OCI-LY7 (cell line): Measurements from ENCODE around the gene OCLN.

Experiments
- EZH2phosphoT487 ChIP-seq: fragments of 200-600 bp; sonication (generic); IDR thresholded peaks from 2 replicates; pipeline ENCODE4 v1.6.1; 2018; ENCODE audit warnings: low read depth, borderline replicate concordance, mild to moderate bottlenecking, mixed run types, antibody characterized with exemption, low read length, moderate library complexity, mixed read lengths
- TF ChIP-seq, protein P1 (sequence below): fragments of 200-600 bp; sonication (generic); conservative IDR thresholded peaks from 2 replicates; pipeline ENCODE4 v1.5.1; 2014; ENCODE audit warnings: mild to moderate bottlenecking, antibody characterized with exemption, low read length, moderate library complexity, mixed read lengths

DNA sequence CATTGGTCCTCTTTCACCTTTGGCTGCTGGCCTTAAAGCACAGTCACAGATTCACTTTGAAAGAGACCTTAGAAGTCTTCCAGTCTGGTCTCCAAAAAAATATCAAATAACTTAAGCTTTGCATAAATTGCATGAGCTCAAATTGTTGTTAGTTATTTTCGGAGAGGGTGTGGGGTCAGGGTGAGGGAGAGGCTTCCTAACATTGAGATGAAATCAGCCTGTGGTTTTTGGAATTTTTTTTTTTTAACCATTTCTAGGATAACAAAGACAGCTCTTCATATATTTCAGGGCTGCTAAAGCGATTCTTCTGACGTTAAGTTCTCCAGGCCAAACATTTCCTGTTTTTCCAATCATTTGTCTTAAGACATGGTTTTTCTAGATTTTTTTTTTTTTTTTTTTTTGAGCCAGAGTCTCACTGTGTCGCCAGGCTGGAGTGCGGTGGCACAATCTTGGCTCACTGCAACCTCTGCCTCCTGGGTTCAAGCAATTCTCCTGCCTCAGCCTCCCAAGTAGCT is 4.5 kb downstream of the OCLN start:
- TF ChIP-seq, protein P1, sequence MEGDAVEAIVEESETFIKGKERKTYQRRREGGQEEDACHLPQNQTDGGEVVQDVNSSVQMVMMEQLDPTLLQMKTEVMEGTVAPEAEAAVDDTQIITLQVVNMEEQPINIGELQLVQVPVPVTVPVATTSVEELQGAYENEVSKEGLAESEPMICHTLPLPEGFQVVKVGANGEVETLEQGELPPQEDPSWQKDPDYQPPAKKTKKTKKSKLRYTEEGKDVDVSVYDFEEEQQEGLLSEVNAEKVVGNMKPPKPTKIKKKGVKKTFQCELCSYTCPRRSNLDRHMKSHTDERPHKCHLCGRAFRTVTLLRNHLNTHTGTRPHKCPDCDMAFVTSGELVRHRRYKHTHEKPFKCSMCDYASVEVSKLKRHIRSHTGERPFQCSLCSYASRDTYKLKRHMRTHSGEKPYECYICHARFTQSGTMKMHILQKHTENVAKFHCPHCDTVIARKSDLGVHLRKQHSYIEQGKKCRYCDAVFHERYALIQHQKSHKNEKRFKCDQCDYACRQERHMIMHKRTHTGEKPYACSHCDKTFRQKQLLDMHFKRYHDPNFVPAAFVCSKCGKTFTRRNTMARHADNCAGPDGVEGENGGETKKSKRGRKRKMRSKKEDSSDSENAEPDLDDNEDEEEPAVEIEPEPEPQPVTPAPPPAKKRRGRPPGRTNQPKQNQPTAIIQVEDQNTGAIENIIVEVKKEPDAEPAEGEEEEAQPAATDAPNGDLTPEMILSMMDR = no peak
- no peak for TF ChIP-seq EZH2phosphoT487
